HEK293 (cell line): ENCODE results near the gene STK24.

ENCODE experiments used
- BCL11A ChIP-seq: fragments of 450-650 bp; formaldehyde crosslinking; IDR thresholded peaks from 2 replicates; pipeline ENCODE4 v1.5.1; 2016; ENCODE audit warnings: low read depth, missing biosample characterization, missing genetic modification characterization
- EGR2 ChIP-seq: fragments of 450-650 bp; formaldehyde crosslinking; IDR thresholded peaks from 2 replicates; pipeline ENCODE4 v1.5.1; 2016; ENCODE audit warnings: low read depth, missing biosample characterization, missing genetic modification characterization
- FEZF1 ChIP-seq: fragments of 450-650 bp; formaldehyde crosslinking; IDR thresholded peaks from 2 replicates; pipeline ENCODE4 v1.5.1; 2016; ENCODE audit warnings: missing biosample characterization, missing genetic modification characterization
- GLIS2 ChIP-seq: fragments of 450-650 bp; formaldehyde crosslinking; IDR thresholded peaks from 2 replicates; pipeline ENCODE4 v1.5.1; 2016; ENCODE audit warnings: missing biosample characterization, missing genetic modification characterization
- IKZF3 ChIP-seq: fragments of 450-650 bp; IDR thresholded peaks from 2 replicates; pipeline ENCODE4 v1.5.0; 2018; ENCODE audit warnings: missing biosample characterization, mild to moderate bottlenecking, missing genetic modification characterization, moderate library complexity
- KLF10 ChIP-seq: fragments of 450-650 bp; IDR thresholded peaks from 2 replicates; pipeline ENCODE4 v1.5.1; 2018; ENCODE audit warnings: missing biosample characterization, mild to moderate bottlenecking, missing genetic modification characterization
- KLF8 ChIP-seq: fragments of 450-650 bp; formaldehyde crosslinking; IDR thresholded peaks from 2 replicates; pipeline ENCODE4 v1.5.1; 2016; ENCODE audit warnings: missing biosample characterization, missing genetic modification characterization
- KLF9 ChIP-seq: fragments of 450-650 bp; formaldehyde crosslinking; IDR thresholded peaks from 2 replicates; pipeline ENCODE4 v1.5.1; 2016; ENCODE audit warnings: missing biosample characterization, missing genetic modification characterization, low read depth
- OSR2 ChIP-seq: fragments of 450-650 bp; formaldehyde crosslinking; IDR thresholded peaks from 2 replicates; pipeline ENCODE4 v1.5.1; 2016; ENCODE audit warnings: missing biosample characterization, missing genetic modification characterization
- PRDM1 ChIP-seq: fragments of 450-650 bp; formaldehyde crosslinking; IDR thresholded peaks from 2 replicates; pipeline ENCODE4; 2016; ENCODE audit warnings: missing biosample characterization, missing genetic modification characterization
- PRDM10 ChIP-seq: fragments of 450-650 bp; formaldehyde crosslinking; IDR thresholded peaks from 2 replicates; pipeline ENCODE4 v1.5.1; 2016; ENCODE audit warnings: missing biosample characterization, missing genetic modification characterization
- YY2 ChIP-seq: fragments of 450-650 bp; formaldehyde crosslinking; IDR thresholded peaks from 2 replicates; pipeline ENCODE4 v1.5.1; 2016; ENCODE audit warnings: missing biosample characterization, missing genetic modification characterization
- ZBTB17 ChIP-seq: fragments of 450-650 bp; formaldehyde crosslinking; IDR thresholded peaks from 2 replicates; pipeline ENCODE4 v1.5.1; 2016; ENCODE audit warnings: missing biosample characterization, missing genetic modification characterization
- ZBTB20 ChIP-seq: fragments of 450-650 bp; formaldehyde crosslinking; IDR thresholded peaks from 2 replicates; pipeline ENCODE4 v1.5.1; 2016; ENCODE audit warnings: missing biosample characterization, missing genetic modification characterization
- ZBTB8A ChIP-seq: fragments of 450-650 bp; formaldehyde crosslinking; IDR thresholded peaks from 2 replicates; pipeline ENCODE4 v1.5.1; 2016; ENCODE audit warnings: missing biosample characterization, missing genetic modification characterization
- ZEB2 ChIP-seq: fragments of 450-650 bp; formaldehyde crosslinking; IDR thresholded peaks from 2 replicates; pipeline ENCODE4 v1.5.1; 2016; ENCODE audit warnings: missing biosample characterization, missing genetic modification characterization
- ZFHX2 ChIP-seq: fragments of 450-650 bp; formaldehyde crosslinking; conservative IDR thresholded peaks from 2 replicates; pipeline ENCODE4 v1.5.1; 2016; ENCODE audit warnings: missing biosample characterization, missing genetic modification characterization
- ZFP37 ChIP-seq: fragments of 450-650 bp; formaldehyde crosslinking; IDR thresholded peaks from 2 replicates; pipeline ENCODE4 v1.5.1; 2016; ENCODE audit warnings: missing biosample characterization, missing genetic modification characterization
- ZNF10 ChIP-seq: fragments of 450-650 bp; formaldehyde crosslinking; IDR thresholded peaks from 2 replicates; pipeline ENCODE4 v1.5.1; 2017; ENCODE audit warnings: missing biosample characterization, missing genetic modification characterization
- ZNF184 ChIP-seq: fragments of 450-650 bp; IDR thresholded peaks from 2 replicates; pipeline ENCODE4 v1.5.1; 2018; ENCODE audit warnings: missing biosample characterization, mild to moderate bottlenecking, missing genetic modification characterization
- ZNF214 ChIP-seq: fragments of 450-650 bp; formaldehyde crosslinking; IDR thresholded peaks from 2 replicates; pipeline ENCODE4 v1.5.1; 2017; ENCODE audit warnings: missing biosample characterization, mild to moderate bottlenecking, missing genetic modification characterization, borderline replicate concordance
- ZNF223 ChIP-seq: fragments of 450-650 bp; formaldehyde crosslinking; IDR thresholded peaks from 2 replicates; pipeline ENCODE4 v1.5.1; 2016; ENCODE audit warnings: missing biosample characterization, missing genetic modification characterization
- ZNF324 ChIP-seq: fragments of 450-650 bp; formaldehyde crosslinking; IDR thresholded peaks from 2 replicates; pipeline ENCODE4 v1.5.1; 2016; ENCODE audit warnings: missing biosample characterization, missing genetic modification characterization
- ZNF335 ChIP-seq: fragments of 450-650 bp; formaldehyde crosslinking; conservative IDR thresholded peaks from 2 replicates; pipeline ENCODE4 v1.5.1; 2016; ENCODE audit warnings: missing biosample characterization, missing genetic modification characterization
- ZNF350 ChIP-seq: fragments of 450-650 bp; formaldehyde crosslinking; IDR thresholded peaks from 2 replicates; pipeline ENCODE4 v1.5.0; 2017; ENCODE audit warnings: missing biosample characterization, mild to moderate bottlenecking, missing genetic modification characterization
- ZNF354C ChIP-seq: fragments of 450-650 bp; formaldehyde crosslinking; IDR thresholded peaks from 2 replicates; pipeline ENCODE4 v1.5.1; 2016; ENCODE audit warnings: missing biosample characterization, missing genetic modification characterization, low read depth, borderline replicate concordance
- ZNF394 ChIP-seq: fragments of 450-650 bp; formaldehyde crosslinking; IDR thresholded peaks from 2 replicates; pipeline ENCODE4 v1.5.1; 2016; ENCODE audit warnings: missing biosample characterization, missing genetic modification characterization, mild to moderate bottlenecking, moderate library complexity, borderline replicate concordance
- ZNF423 ChIP-seq: fragments of 450-650 bp; formaldehyde crosslinking; IDR thresholded peaks from 2 replicates; pipeline ENCODE4 v1.5.1; 2016; ENCODE audit warnings: missing biosample characterization, missing genetic modification characterization
- ZNF580 ChIP-seq: fragments of 450-650 bp; formaldehyde crosslinking; IDR thresholded peaks from 2 replicates; pipeline ENCODE4 v1.5.1; 2016; ENCODE audit warnings: missing biosample characterization, missing genetic modification characterization
- ZNF585B ChIP-seq: fragments of 450-650 bp; formaldehyde crosslinking; IDR thresholded peaks from 2 replicates; pipeline ENCODE4 v1.5.1; 2016; ENCODE audit warnings: missing biosample characterization, missing genetic modification characterization
- ZNF629 ChIP-seq: fragments of 450-650 bp; formaldehyde crosslinking; IDR thresholded peaks from 2 replicates; pipeline ENCODE4 v1.5.1; 2017; ENCODE audit warnings: missing biosample characterization, missing genetic modification characterization
- ZNF707 ChIP-seq: fragments of 450-650 bp; formaldehyde crosslinking; IDR thresholded peaks from 2 replicates; pipeline ENCODE4 v1.5.1; 2016; ENCODE audit warnings: missing biosample characterization, missing genetic modification characterization
- TF ChIP-seq, protein P1 (sequence below): fragments of 450-650 bp; formaldehyde crosslinking; IDR thresholded peaks from 2 replicates; pipeline ENCODE4 v1.5.1; 2017; ENCODE audit warnings: missing biosample characterization, missing genetic modification characterization
- TF ChIP-seq, protein P2 (sequence below): IDR thresholded peaks from 2 replicates; pipeline ENCODE4 v1.6.1; 2011; ENCODE audit warnings: mild to moderate bottlenecking, low read depth, low read length, borderline replicate concordance

Gene STK24

DNA sequence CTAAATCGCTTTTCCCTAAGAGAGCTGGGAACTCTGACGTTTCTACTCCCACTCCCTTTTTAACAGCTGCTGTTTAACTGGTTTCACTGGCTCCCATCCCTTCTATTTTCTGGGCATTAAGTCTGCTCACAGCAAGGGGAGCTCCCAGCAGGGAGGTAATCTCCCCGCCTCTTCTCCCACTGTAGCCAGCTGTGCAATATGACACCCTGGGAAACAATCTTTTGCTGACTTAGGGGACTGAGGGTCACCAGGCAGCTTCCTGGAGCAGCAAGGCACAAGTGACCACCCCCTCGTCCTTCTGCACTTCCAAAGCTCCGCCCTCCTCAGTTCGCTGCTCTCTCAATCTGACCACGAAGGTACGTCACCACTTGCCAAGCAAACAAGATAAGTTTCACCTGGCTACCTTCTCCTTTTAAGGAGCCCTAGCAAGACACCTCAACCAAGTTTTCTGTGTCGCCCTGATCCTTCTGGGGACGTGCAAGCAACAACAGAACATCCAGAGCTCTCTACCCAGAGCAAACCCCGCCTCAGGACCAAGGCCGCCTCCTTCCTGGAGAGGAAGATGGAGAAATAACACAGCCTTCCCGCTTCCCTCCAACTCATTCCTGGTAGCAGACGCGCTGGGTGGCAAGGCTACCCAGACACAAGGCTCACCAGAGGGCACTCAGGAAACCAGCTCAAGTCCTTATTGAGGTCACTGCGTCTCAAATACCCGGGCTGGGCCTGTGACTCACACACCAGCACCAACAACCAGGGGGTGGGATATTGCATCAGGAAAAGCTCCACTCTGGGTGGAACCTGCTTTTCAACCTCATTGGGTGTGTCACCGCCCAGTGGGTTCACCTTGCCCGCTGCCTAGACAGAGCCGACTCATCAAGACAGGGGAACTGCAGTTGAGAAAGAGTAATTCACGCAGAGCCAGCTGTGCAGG is 92.4 kb downstream of the STK24 start (continued):
- TF ChIP-seq OSR2: peak; percentile 83
- TF ChIP-seq ZNF184: 0 out of 2 replicates have a peak, but pooled peaks have one; percentile 67
- no peak for TF ChIP-seq ZNF10 (tag by site-specific recombination)
- peak; percentile 85 for TF ChIP-seq ZNF423 (tag by site-specific recombination)
- TF ChIP-seq, protein P1, sequence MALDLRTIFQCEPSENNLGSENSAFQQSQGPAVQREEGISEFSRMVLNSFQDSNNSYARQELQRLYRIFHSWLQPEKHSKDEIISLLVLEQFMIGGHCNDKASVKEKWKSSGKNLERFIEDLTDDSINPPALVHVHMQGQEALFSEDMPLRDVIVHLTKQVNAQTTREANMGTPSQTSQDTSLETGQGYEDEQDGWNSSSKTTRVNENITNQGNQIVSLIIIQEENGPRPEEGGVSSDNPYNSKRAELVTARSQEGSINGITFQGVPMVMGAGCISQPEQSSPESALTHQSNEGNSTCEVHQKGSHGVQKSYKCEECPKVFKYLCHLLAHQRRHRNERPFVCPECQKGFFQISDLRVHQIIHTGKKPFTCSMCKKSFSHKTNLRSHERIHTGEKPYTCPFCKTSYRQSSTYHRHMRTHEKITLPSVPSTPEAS (tag by site-specific recombination): no peak
- TF ChIP-seq GLIS2 (tag by site-specific recombination): peak; percentile 85
- TF ChIP-seq KLF10 (tag by site-specific recombination): 0 out of 2 replicates have a peak, but pooled peaks have one; percentile 18
- peak; percentile 59; the same call in 1 of the 2 replicates for TF ChIP-seq ZFP37 (tag by site-specific recombination)
- no peak for TF ChIP-seq ZNF354C
- TF ChIP-seq ZNF707 (tag by site-specific recombination): no peak
- TF ChIP-seq ZNF580: no peak
- peak; percentile 82 for TF ChIP-seq ZEB2 (tag by site-specific recombination)
- peak; percentile 39; the same call in 1 of the 2 replicates for TF ChIP-seq BCL11A (tag by site-specific recombination)
- TF ChIP-seq ZNF350 (tag by site-specific recombination): no peak
- peak; percentile 82 for TF ChIP-seq PRDM1 (tag by site-specific recombination)
- no peak for TF ChIP-seq ZNF214 (tag by site-specific recombination)
- TF ChIP-seq ZNF335 (tag by site-specific recombination): peak; percentile 33
- TF ChIP-seq, protein P2, sequence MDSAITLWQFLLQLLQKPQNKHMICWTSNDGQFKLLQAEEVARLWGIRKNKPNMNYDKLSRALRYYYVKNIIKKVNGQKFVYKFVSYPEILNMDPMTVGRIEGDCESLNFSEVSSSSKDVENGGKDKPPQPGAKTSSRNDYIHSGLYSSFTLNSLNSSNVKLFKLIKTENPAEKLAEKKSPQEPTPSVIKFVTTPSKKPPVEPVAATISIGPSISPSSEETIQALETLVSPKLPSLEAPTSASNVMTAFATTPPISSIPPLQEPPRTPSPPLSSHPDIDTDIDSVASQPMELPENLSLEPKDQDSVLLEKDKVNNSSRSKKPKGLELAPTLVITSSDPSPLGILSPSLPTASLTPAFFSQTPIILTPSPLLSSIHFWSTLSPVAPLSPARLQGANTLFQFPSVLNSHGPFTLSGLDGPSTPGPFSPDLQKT: no peak
- TF ChIP-seq ZNF585B: no peak
- no peak for TF ChIP-seq ZNF394 (tag by site-specific recombination)
- TF ChIP-seq PRDM10: peak; percentile 84
- TF ChIP-seq ZBTB8A (tag by site-specific recombination): peak; percentile 76
- TF ChIP-seq EGR2: peak; percentile 60
- TF ChIP-seq ZNF324 (tag by site-specific recombination): 0 out of 2 replicates have a peak, but pooled peaks have one; percentile 13
- TF ChIP-seq KLF9: peak; percentile 75
- peak; percentile 76 for TF ChIP-seq IKZF3 (tag by site-specific recombination)
- no peak for TF ChIP-seq ZNF223 (tag by site-specific recombination)
- TF ChIP-seq YY2 (tag by site-specific recombination): no peak
- TF ChIP-seq ZFHX2 (tag by site-specific recombination): peak; percentile 87
- 0 out of 2 replicates have a peak, but pooled peaks have one; percentile 20 for TF ChIP-seq FEZF1 (tag by site-specific recombination)
- TF ChIP-seq ZBTB17: peak; percentile 86
- TF ChIP-seq KLF8 (tag by site-specific recombination): no peak
- TF ChIP-seq ZBTB20 (tag by site-specific recombination): peak; percentile 88
- TF ChIP-seq ZNF629 (tag by site-specific recombination): peak; percentile 89
